Activated CD4-positive, alpha-beta T cell treated with anti-CD3 and anti-CD28 coated beads, Interleukin-2, amount 10 ng/mL, durations not matched to agents 7 days and 5 days (primary cell): Measurements from ENCODE around the gene ABCC1. TPM values are rescaled to one million over a fixed set of nuclear protein-coding genes. Genes with fewer than 3 reads are reported as not detected.

Experiments used
- CTCF ChIA-PET: fragments of 350-600 bp; sonication (Branson Sonifier 250); formaldehyde crosslinking; loops from one replicate; lab custom pipeline; 2021; ENCODE audit warnings: antibody characterized with exemption; lab: Charles Lee
- POLR2A ChIA-PET: fragments of 350-600 bp; sonication (Branson Sonifier 250); formaldehyde crosslinking; loops from one replicate; lab custom pipeline; 2021; ENCODE audit warnings: antibody characterized with exemption; lab: Charles Lee
- DNase-seq: peaks from one replicate; pipeline ENCODE4 v3.0.0-alpha.2; 2020
- H3K27ac Mint-ChIP-seq: one replicate; pipeline ENCODE4 v1.8.0; 2021; ENCODE audit warnings: mild to moderate bottlenecking, moderate library complexity, mixed read lengths
- H3K27me3 Mint-ChIP-seq: one replicate; pipeline ENCODE4 v1.8.0; 2021; ENCODE audit warnings: mixed read lengths
- H3K36me3 Mint-ChIP-seq: one replicate; pipeline ENCODE4 v1.8.0; 2021; ENCODE audit warnings: low read depth, mixed read lengths
- H3K4me1 Mint-ChIP-seq: one replicate; pipeline ENCODE4 v1.8.0; 2021; ENCODE audit warnings: mixed read lengths
- H3K4me3 Mint-ChIP-seq: one replicate; pipeline ENCODE4 v1.8.0; 2021; ENCODE audit warnings: mild to moderate bottlenecking, moderate library complexity, mixed read lengths
- H3K9me3 Mint-ChIP-seq: one replicate; pipeline ENCODE4 v1.8.0; 2021; ENCODE audit warnings: mixed read lengths
- total RNA-seq, 2 experiments: library from RNA; stranded (reverse); gene quantifications; one replicate each; pipeline ENCODE4 v1.2.3, GENCODE V29; 2021

Gene ABCC1
- total RNA-seq, 2 experiments from 2014 or later = 51.7 to 55.2 TPM

GRCh38 chr16:16163109-16163508 lies 213.7 kb downstream of the ABCC1 start:
- Mint-ChIP-seq H3K36me3 (no peaks in the 10 kb centered on the region), H3K9me3 (peaks cover 7% of the 10 kb centered on the region), H3K4me3 (no peak overlapping the region), H3K27ac (no peak overlapping the region), H3K27me3 (no peaks in the 10 kb centered on the region), H3K4me1 (no peaks in the 10 kb centered on the region)
- POLR2A ChIA-PET = no interaction called here
- DNase-seq = no peak
- CTCF ChIA-PET = no interaction called here

DNA sequence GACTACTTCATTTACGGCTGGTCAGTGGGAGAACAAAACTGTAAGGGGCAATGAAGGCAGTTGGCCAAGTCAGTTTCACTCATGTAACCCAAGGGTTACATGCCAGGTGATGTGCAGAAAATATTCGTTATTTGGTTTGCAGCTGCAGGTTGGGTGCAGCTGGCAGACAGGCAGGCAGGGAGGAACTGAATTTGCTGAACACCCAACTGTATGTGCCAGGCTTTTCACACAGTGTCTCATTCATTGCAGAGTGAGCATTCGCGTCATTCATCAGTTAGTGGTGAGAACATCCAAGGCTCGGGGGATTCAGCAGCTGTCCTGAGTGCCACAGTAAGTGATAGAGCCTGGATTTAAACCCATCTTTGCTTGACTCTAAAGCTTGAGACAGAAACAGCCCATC lies 214.2 kb downstream of the ABCC1 start:
- DNase-seq = no peak
- POLR2A ChIA-PET = no interaction called here
- Mint-ChIP-seq H3K4me1 (no peaks in the 10 kb centered on the region), H3K4me3 (no peak overlapping the region), H3K36me3 (no peaks in the 10 kb centered on the region), H3K27me3 (no peaks in the 10 kb centered on the region), H3K27ac (no peak overlapping the region), H3K9me3 (peaks cover 3% of the 10 kb centered on the region)
- CTCF ChIA-PET = no interaction called here

- Mint-ChIP-seq H3K27ac (no peak overlapping the region), H3K4me3 (no peak overlapping the region), H3K27me3 (no peaks in the 10 kb centered on the region), H3K4me1 (no peaks in the 10 kb centered on the region), H3K9me3 (no peaks in the 10 kb centered on the region), H3K36me3 (no peaks in the 10 kb centered on the region)
- CTCF ChIA-PET = no interaction called here
- DNase-seq = no peak
- POLR2A ChIA-PET = no interaction called here
These were observed 214.8 kb downstream of the ABCC1 start for GRCh38 chr16:16164243-16164642.

- ChIA-PET CTCF (no interaction called here), POLR2A (no interaction called here)
- Mint-ChIP-seq H3K4me1 (no peaks in the 10 kb centered on the region), H3K27ac (no peak overlapping the region), H3K36me3 (no peaks in the 10 kb centered on the region), H3K9me3 (no peaks in the 10 kb centered on the region), H3K4me3 (no peak overlapping the region), H3K27me3 (no peaks in the 10 kb centered on the region)
- DNase-seq = no peak
These were observed 216.7 kb downstream of the ABCC1 start for GRCh38 chr16:16166085-16166484.

DNA sequence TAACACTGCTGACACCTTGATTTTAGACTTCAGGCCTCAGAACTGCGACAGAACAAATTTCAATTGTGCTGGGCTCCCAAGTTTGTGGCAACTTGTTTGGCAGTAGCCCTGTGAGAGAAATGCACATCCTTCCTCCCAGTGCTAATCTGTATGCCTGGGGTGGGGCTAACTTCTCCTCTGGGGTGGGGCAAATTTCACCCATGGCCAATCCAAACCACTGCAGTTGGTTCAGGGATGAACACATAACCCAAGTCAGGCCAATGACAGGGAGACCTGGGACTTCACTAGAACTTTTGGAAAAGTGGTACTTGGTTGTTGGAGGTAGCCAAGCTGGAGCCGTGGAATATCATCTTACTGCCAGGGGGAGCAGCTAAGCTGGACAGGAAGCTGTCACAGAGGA lies 217.5 kb downstream of the ABCC1 start:
- POLR2A ChIA-PET = no interaction called here

DNA sequence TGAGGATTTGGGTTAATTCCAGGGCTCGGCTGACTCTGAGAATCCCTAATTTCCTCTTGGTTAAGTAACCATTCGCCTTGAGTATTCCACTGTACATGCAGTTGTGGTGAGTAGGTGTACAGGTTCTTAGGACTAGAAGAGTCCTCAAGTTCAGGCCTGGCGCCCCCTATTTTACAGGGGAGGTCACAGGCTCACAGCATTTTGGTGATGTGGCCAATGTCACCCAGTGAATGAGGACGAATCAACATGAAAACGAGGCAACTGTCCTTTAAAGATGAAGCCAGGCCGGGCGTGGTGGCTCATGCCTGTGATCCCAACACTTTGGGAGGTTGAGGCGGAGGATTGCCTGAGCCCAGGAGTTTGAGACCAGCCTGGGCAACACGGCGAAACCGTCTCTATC lies 218.5 kb downstream of the ABCC1 start:
- ChIA-PET POLR2A (no interaction called here), CTCF (no interaction called here)
- no peaks in the 10 kb centered on the region for H3K4me1 Mint-ChIP-seq
- no peak overlapping the region for H3K27ac Mint-ChIP-seq
- no peak for DNase-seq
- no peaks in the 10 kb centered on the region for H3K9me3 Mint-ChIP-seq
- H3K36me3 Mint-ChIP-seq = no peaks in the 10 kb centered on the region
- no peak overlapping the region for H3K4me3 Mint-ChIP-seq
- no peaks in the 10 kb centered on the region for H3K27me3 Mint-ChIP-seq

More for the DNA sequence above, 217.5 kb downstream of the ABCC1 start:
- Mint-ChIP-seq H3K36me3 (no peaks in the 10 kb centered on the region), H3K4me1 (no peaks in the 10 kb centered on the region), H3K27me3 (no peaks in the 10 kb centered on the region), H3K9me3 (no peaks in the 10 kb centered on the region), H3K27ac (no peak overlapping the region), H3K4me3 (no peak overlapping the region)
- no peak for DNase-seq
- CTCF ChIA-PET = interaction anchor here (0.7 kb wide), 1 partner anchor 379 kb away, joined by 3 read pairs; no protein-coding TSS in a partner anchor

- Mint-ChIP-seq H3K9me3 (no peaks in the 10 kb centered on the region), H3K4me1 (no peaks in the 10 kb centered on the region), H3K27me3 (no peaks in the 10 kb centered on the region), H3K27ac (no peak overlapping the region), H3K4me3 (no peak overlapping the region), H3K36me3 (no peaks in the 10 kb centered on the region)
- no peak for DNase-seq
- ChIA-PET CTCF (no interaction called here), POLR2A (no interaction called here)
These were observed 219.0 kb downstream of the ABCC1 start for GRCh38 chr16:16168431-16168830.

DNA sequence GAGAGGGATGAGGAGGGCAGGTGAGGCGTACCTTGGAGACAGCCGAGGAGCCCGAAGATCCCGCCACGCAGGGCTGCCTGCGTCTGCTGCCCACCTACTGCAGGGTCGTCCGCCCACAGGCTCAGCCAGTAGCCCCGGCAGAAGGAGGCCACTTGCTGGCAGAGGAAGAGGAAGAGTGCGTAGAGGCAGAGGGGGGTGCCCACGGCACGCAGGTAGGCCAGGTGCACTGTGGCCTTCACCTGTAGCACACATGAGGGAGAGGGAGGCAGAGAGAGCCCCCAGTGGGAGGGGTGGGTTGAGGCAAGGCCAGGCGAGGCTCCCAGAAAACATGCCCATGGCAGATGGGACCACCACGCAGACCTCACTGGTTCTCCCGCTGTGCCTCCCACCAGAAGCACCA lies 220.2 kb downstream of the ABCC1 start:
- H3K27ac Mint-ChIP-seq = no peak overlapping the region
- CTCF ChIA-PET = interaction anchor here (0.6 kb wide), 1 partner anchor 342 kb away, joined by 3 read pairs; no protein-coding TSS in a partner anchor

GRCh38 chr16:16171332-16171919 lies 222.0 kb downstream of the ABCC1 start:
- no peaks in the 10 kb centered on the region for H3K36me3 Mint-ChIP-seq
- H3K27me3 Mint-ChIP-seq = no peaks in the 10 kb centered on the region
- no peak for DNase-seq
- no peaks in the 10 kb centered on the region for H3K4me1 Mint-ChIP-seq
- H3K9me3 Mint-ChIP-seq = peaks cover 5% of the 10 kb centered on the region
- no peak overlapping the region for H3K27ac Mint-ChIP-seq
- ChIA-PET POLR2A (no interaction called here), CTCF (no interaction called here)
- H3K4me3 Mint-ChIP-seq = no peak overlapping the region

More for the DNA sequence above, 220.2 kb downstream of the ABCC1 start:
- DNase-seq = no peak
- POLR2A ChIA-PET = no interaction called here
- Mint-ChIP-seq H3K4me3 (no peak overlapping the region), H3K27me3 (no peaks in the 10 kb centered on the region), H3K9me3 (no peaks in the 10 kb centered on the region), H3K4me1 (no peaks in the 10 kb centered on the region), H3K36me3 (no peaks in the 10 kb centered on the region)

DNA sequence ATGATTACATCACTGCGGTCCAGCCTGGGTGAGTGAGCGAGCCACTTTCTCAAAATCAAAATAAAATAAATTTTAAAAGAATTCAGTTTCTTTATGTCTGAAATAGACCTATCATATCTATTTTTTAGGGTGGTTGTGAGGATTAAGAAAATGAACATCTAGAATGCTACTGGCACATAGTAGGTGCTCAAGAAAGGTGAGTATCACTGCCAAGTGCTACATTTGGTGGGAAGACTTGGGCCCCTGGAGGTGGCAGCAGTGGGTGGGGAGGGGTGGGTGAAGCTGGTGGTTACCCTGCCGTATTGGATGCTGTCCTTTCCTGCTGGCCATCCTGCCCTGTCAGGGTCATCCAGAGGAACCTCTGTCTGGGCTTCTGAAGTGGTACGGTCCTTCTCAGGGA lies 223.6 kb downstream of the ABCC1 start:
- H3K36me3 Mint-ChIP-seq = no peaks in the 10 kb centered on the region
- ChIA-PET CTCF (no interaction called here), POLR2A (no interaction called here)
- H3K4me3 Mint-ChIP-seq = no peak overlapping the region
- DNase-seq = no peak
- H3K27ac Mint-ChIP-seq = no peak overlapping the region
- peaks cover 6% of the 10 kb centered on the region for H3K9me3 Mint-ChIP-seq
- no peaks in the 10 kb centered on the region for H3K4me1 Mint-ChIP-seq
- no peaks in the 10 kb centered on the region for H3K27me3 Mint-ChIP-seq

- no peak for DNase-seq
- Mint-ChIP-seq H3K4me3 (no peak overlapping the region), H3K36me3 (no peaks in the 10 kb centered on the region), H3K9me3 (peaks cover 6% of the 10 kb centered on the region), H3K4me1 (no peaks in the 10 kb centered on the region), H3K27me3 (no peaks in the 10 kb centered on the region), H3K27ac (no peak overlapping the region)
- CTCF ChIA-PET = interaction anchor here (0.5 kb wide), 1 partner anchor 67 kb away, joined by 3 read pairs; no protein-coding TSS in a partner anchor
- POLR2A ChIA-PET = no interaction called here
These were observed 225.9 kb downstream of the ABCC1 start for GRCh38 chr16:16175296-16175695.

GRCh38 chr16:16176328-16176727 lies 226.9 kb downstream of the ABCC1 start:
- Mint-ChIP-seq H3K27ac (no peak overlapping the region), H3K36me3 (no peaks in the 10 kb centered on the region), H3K9me3 (peaks cover 6% of the 10 kb centered on the region), H3K27me3 (no peaks in the 10 kb centered on the region), H3K4me3 (no peak overlapping the region), H3K4me1 (no peaks in the 10 kb centered on the region)
- no peak for DNase-seq
- CTCF ChIA-PET = no interaction called here
- POLR2A ChIA-PET = no interaction called here

- no peak overlapping the region for H3K4me3 Mint-ChIP-seq
- ChIA-PET CTCF (no interaction called here), POLR2A (no interaction called here)
- H3K9me3 Mint-ChIP-seq = peaks cover 6% of the 10 kb centered on the region
- no peak overlapping the region for H3K27ac Mint-ChIP-seq
- DNase-seq = no peak
- H3K27me3 Mint-ChIP-seq = no peaks in the 10 kb centered on the region
- H3K36me3 Mint-ChIP-seq = no peaks in the 10 kb centered on the region
- no peaks in the 10 kb centered on the region for H3K4me1 Mint-ChIP-seq
These were observed 229.2 kb downstream of the ABCC1 start for GRCh38 chr16:16178455-16179162.
